Stimulated activated CD8-positive, alpha-beta memory T cell treated with anti-CD3 and anti-CD28 coated beads, Interleukin-12 subunit alpha, Interleukin-12 subunit beta, amount 100 ng/mL, for 4 hours (primary cell): Measurements from ENCODE around the gene ALOX12B.
"Not testable (repeated sequence)": the region's sequence is repeated elsewhere in the genome, so short reads cannot be mapped to it uniquely, and the experiment has no call there.

Experiments used
- DNase-seq: peaks from one replicate; pipeline ENCODE4 v3.0.0-alpha.2; 2020; ENCODE audit warnings: low read depth

The ALOX12B gene

DNA sequence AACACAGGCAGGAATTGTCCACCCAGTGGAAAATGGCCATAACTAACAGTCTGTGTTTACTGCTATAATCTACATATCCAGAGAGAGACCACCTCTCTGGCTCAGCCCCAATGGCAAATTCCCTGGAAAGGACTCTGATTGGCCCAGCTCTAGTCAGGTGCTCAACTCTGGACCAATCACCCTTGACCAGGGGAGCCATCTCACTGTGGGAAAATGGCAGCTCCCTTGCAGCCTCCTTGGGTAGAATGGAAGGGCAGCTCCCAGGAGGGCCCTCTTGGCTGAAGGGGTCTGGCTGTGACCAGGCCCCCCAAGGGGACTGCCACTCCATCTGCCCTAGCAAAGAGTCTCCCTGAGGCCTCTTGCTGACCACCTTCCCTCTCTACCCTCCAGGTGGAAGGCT lies 45.5 kb downstream of the ALOX12B start:
- DNase-seq: no peak

DNA sequence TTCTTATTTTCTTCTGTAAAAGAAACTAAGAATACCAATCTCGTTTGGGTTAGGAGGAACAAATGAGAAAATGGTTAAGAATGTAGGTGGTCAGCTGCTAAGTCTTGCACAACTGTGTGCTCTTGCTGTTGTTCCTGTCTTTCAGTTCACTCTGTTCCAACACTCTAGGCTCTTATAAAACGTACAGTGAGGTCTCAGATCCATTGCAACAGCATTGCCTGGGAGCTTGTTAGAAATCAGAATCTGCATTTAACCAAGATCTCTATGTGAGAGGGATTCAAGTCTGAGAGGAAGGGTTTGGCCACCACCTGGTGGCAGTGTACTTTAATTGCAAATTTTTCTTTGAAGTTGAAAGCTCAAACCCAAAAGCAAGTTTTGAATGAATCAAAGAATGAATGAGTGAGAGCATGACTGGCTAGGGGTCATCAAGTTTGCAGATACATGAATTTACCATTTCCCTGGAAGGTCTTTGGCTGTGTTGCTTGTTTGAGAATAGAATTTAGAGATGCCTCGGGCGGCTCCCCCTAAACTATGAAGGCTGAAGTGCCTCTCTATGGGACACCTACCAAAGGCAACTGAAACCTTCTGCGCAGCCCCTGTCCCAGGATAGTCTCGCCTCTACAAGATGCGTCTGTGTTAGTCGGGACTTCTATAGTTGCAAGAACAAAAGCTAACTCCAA lies 46.1 kb downstream of the ALOX12B start:
- no peak for DNase-seq

GRCh38 chr17:8039611-8040168 lies 47.8 kb downstream of the ALOX12B start:
- DNase-seq: no peak

DNA sequence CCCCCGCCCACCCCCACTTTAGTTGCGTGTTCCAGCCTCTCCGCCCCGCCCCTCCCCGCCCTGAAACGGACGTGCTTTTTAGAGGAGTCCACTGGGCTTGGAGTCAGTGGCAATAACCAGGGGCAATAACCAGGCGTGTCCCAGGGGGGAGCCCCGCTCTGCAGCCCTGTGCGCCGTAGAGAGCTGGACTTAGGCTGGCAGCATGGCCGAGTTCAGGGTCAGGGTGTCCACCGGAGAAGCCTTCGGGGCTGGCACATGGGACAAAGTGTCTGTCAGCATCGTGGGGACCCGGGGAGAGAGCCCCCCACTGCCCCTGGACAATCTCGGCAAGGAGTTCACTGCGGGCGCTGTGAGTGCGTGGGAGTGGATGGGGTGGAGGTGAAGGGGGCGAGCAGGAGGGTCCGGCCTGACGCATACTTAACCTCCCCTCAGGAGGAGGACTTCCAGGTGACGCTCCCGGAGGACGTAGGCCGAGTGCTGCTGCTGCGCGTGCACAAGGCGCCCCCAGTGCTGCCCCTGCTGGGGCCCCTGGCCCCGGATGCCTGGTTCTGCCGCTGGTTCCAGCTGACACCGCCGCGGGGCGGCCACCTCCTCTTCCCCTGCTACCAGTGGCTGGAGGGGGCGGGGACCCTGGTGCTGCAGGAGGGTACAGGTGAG lies 48.4 kb downstream of the ALOX12B start, which contains the start of gene ALOX15B:
ALOX15B (plus strand) TSS at position 106 of the 657 bp plus-strand sequence; CDS start at position 203, 97 bp downstream.
- DNase-seq: no peak

DNA sequence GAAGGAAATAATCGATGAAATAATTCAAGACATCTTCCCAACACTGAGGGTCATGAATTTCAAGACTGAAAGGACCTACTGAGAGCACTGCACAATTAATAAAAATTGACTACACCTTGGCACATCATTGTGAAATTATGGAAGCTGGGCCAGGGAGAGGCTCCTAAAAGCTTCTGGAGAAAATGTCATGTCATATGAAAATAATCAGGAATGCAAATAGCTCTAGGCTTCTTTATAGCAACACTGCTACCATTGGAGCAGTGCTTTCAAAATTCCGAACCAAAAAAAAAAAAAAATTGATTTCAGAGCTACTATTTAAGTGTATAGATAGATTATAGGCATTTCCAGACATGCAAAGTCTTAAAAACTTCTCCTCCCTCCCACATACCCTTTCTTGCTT lies 55.1 kb downstream of the ALOX12B start:
- no peak for DNase-seq

GRCh38 chr17:8031950-8032349 lies 55.6 kb downstream of the ALOX12B start:
- no peak for DNase-seq

GRCh38 chr17:8031261-8031661 lies 56.3 kb downstream of the ALOX12B start:
- DNase-seq: no peak

- no peak for DNase-seq
These were observed 58.4 kb downstream of the ALOX12B start for GRCh38 chr17:8029121-8029520.

- DNase-seq: no peak
These were observed 62.2 kb downstream of the ALOX12B start for GRCh38 chr17:8025176-8025911.

DNA sequence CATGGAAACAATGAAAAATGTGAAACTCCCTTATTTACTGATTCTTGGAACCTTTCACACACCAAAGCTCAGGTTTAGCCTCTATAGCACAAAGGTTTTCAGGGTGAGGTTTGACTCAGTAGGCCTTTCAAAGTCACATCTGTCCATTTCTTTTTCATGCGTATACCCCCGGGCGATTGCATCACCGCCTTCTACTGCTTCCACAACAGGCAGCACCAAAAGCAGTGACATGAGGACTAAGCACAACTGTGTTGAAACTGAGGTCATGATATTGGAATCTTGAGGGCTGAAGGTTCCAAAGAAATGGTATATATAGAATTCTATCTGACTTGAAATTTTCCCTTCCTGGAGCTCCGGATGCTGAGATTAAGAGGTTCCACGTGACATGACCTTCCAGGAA lies 63.4 kb downstream of the ALOX12B start:
- DNase-seq: not testable (repeated sequence)
